Parathyroid adenoma (tissue), 2 donors: ENCODE measurements around the gene FHIP1A.

Source experiments
- H2AFZ ChIP-seq: fragments of 300-600 bp; sonication (generic); one replicate; pipeline ENCODE4 v1.7.0; 2017; ENCODE audit warnings: antibody characterized with exemption, mild to moderate bottlenecking
- H3K27ac ChIP-seq: fragments of 300-600 bp; sonication (generic); one replicate; pipeline ENCODE4 v1.7.0; 2017
- H3K27me3 ChIP-seq: fragments of 300-600 bp; sonication (generic); one replicate; pipeline ENCODE4 v1.7.0; 2017; ENCODE audit warnings: low read length; ENCODE audit not compliant: control insufficient read depth, insufficient read depth
- H3K36me3 ChIP-seq: fragments of 300-600 bp; sonication (generic); one replicate; pipeline ENCODE4 v1.7.0; 2017; ENCODE audit warnings: low read length; ENCODE audit not compliant: control insufficient read depth, insufficient read depth
- H3K4me1 ChIP-seq: fragments of 300-600 bp; sonication (generic); one replicate; pipeline ENCODE4 v1.7.0; 2017; ENCODE audit warnings: control low read depth
- H3K4me2 ChIP-seq: fragments of 300-600 bp; sonication (generic); one replicate; pipeline ENCODE4 v1.7.0; 2017; ENCODE audit warnings: low read length
- H3K4me3 ChIP-seq: fragments of 300-600 bp; sonication (generic); one replicate; pipeline ENCODE4 v1.7.0; 2017; ENCODE audit warnings: low read depth, low read length
- H3K79me2 ChIP-seq: fragments of 300-600 bp; sonication (generic); one replicate; pipeline ENCODE4 v1.7.0; 2017; ENCODE audit warnings: control low read depth
- H3K9ac ChIP-seq: fragments of 300-600 bp; sonication (generic); one replicate; pipeline ENCODE4 v1.7.0; 2017; ENCODE audit warnings: mild to moderate bottlenecking
- H3K9me3 ChIP-seq: fragments of 300-600 bp; sonication (generic); one replicate; pipeline ENCODE4 v1.7.0; 2017; ENCODE audit warnings: low read length; ENCODE audit not compliant: control insufficient read depth
- TF ChIP-seq, protein P1 (sequence below): fragments of 300-600 bp; sonication (generic); IDR thresholded peaks from one replicate; pipeline ENCODE4 v1.7.0; 2017; ENCODE audit warnings: antibody characterized with exemption, mild to moderate bottlenecking
- donor health status: primary hyperparathyroidism.

Gene FHIP1A

DNA sequence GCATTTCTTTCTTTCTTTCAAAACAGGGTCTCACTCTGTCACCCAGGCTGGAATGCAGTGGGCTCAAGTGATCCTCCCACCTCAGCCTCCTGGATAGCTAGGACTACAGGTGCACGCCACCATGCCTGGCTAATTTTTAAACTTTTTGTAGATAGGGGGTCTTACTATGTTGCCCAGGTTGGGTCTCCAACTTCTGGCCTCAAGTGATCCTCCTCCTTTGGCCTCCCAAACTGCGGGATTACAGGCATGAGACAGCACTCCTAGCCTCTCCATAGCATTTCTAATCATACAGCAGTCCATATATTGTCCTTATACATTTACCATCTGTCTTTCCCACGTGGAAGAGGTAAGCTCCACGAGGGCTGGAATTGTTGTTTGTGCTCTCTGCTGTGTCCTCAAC is 2.0 kb upstream of the FHIP1A start:
- no peak overlapping the region for H3K4me2 ChIP-seq
- H3K36me3 ChIP-seq, result no peaks in the 10 kb centered on the region
- no peaks in the 10 kb centered on the region for H3K79me2 ChIP-seq
- no peak overlapping the region for H3K4me3 ChIP-seq
- no peaks in the 10 kb centered on the region for H3K4me1 ChIP-seq
- H3K9ac ChIP-seq, result no peak overlapping the region
- TF ChIP-seq, protein P1, sequence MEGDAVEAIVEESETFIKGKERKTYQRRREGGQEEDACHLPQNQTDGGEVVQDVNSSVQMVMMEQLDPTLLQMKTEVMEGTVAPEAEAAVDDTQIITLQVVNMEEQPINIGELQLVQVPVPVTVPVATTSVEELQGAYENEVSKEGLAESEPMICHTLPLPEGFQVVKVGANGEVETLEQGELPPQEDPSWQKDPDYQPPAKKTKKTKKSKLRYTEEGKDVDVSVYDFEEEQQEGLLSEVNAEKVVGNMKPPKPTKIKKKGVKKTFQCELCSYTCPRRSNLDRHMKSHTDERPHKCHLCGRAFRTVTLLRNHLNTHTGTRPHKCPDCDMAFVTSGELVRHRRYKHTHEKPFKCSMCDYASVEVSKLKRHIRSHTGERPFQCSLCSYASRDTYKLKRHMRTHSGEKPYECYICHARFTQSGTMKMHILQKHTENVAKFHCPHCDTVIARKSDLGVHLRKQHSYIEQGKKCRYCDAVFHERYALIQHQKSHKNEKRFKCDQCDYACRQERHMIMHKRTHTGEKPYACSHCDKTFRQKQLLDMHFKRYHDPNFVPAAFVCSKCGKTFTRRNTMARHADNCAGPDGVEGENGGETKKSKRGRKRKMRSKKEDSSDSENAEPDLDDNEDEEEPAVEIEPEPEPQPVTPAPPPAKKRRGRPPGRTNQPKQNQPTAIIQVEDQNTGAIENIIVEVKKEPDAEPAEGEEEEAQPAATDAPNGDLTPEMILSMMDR, result no peak
- no peak overlapping the region for H3K27ac ChIP-seq
- no peaks in the 10 kb centered on the region for H3K27me3 ChIP-seq
- no peaks in the 10 kb centered on the region for H3K9me3 ChIP-seq
- H2AFZ ChIP-seq, result no peak overlapping the region

DNA sequence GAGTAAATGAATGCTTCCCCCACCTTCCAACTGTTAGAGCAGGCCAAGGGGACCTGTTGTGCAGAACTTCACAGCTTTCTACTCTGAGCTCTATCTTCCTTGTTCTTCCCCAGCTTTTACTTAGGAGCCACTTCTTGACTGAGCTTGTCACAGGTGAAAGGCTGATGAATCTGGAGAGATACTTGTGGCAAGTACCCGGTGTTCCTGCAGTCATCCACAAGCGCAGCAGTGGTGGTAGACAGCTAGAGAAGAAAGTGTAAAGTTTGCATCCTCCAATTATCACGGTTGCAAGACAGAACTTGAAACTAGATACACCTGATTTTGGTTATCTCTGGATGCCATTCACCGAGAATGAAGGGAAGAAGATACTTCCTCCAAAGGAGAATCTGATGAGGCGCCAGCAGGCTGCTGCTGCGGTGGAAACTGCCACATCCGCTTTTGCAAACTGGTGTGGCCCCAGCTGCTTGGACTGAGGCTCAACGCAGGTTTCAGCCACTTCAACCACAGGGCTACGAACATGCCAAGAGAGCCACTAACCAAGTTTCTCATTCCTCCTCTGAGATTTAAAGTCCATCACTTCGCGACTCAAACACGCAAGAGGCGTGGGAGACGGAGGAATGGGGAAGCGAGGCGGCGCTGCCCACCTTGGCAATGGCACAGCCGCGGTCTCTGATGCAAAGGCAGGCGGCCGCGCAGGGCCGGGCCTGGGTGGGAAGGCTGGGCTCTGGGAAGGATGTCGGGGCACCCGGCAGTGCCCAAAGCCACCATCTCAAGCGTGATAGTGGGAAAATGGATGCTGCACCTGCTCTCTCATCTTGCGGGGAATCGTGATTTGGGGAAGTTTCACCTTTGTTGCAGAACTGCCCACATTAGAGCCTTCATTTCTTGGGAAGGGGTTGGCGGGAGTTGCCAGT is 1.3 kb upstream of the FHIP1A start:
- H3K9me3 ChIP-seq, result no peaks in the 10 kb centered on the region
- no peaks in the 10 kb centered on the region for H3K4me1 ChIP-seq
- TF ChIP-seq, protein P1, result no peak
- H3K9ac ChIP-seq, result no peak overlapping the region
- no peaks in the 10 kb centered on the region for H3K27me3 ChIP-seq
- H3K4me2 ChIP-seq, result peak overlapping the region; percentile 64
- H3K36me3 ChIP-seq, result no peaks in the 10 kb centered on the region
- no peaks in the 10 kb centered on the region for H3K79me2 ChIP-seq
- H2AFZ ChIP-seq, result peak overlapping the region; percentile 89
- peak overlapping the region; percentile 77 for H3K27ac ChIP-seq
- H3K4me3 ChIP-seq, result peak overlapping the region; percentile 58

DNA sequence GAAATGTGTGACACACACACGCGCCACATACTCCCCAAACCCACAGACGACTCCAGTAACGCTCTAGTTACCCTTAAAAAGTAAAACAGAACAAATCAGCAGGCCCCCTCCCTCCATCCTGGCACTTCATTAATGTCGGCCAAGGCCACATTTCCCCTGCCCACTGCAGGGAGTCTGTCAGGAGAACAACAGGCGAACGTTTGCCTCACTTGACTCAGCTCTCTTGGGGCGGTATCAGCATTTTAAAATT is 671 bp upstream of the FHIP1A start:
- Histone ChIP-seq H3K4me1 (no peaks in the 10 kb centered on the region), H3K27me3 (no peaks in the 10 kb centered on the region)

DNA sequence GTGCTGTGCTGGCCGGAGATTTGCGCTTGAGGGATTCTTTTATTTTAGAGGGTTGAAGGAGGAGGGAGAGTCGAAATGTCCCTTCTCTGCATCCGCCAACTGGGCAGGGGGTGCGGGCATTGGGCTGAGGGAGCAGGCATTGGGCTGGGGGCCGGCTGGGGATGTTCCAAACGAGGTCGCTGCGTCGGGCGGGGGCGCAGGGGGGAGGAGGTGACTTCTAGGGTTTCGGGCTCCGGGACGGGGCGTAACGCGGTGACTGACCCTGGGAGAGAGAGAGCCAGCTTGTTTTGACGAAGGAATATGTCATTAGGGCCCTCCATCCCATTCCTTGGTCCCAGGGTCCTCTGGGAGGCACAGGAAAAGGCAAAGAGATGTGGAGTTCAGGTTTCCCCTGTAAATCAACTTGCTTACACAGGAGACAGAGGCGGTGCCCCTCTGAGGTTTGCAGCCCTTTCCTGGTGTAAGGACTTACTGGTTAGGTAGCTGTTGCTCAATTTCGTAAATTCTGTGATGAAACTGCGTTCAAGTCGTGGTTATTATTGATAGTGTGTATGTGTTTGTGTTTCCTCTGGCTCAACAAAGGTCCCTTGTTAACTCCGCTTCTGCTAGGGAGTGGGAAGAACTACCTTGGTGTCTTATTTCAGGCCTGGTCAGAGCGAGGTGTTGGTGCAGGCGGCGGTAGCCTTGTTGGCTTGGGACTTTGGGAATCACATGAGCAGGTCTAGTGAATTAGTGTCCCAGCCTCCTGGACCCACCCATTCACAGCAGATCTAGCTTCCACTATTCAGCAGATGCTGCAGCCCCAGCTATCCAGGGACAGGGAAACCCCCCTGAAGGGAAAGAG is 716 bp downstream of the FHIP1A start:
- peak overlapping the region; percentile 65 for H3K4me3 ChIP-seq
- H3K4me2 ChIP-seq, result peak overlapping the region; percentile 84
- peak overlapping the region; percentile 86 for H3K27ac ChIP-seq
- H3K79me2 ChIP-seq, result no peaks in the 10 kb centered on the region
- no peaks in the 10 kb centered on the region for H3K9me3 ChIP-seq
- no peaks in the 10 kb centered on the region for H3K4me1 ChIP-seq
- peak overlapping the region; percentile 82 for H2AFZ ChIP-seq
- H3K27me3 ChIP-seq, result no peaks in the 10 kb centered on the region
- H3K9ac ChIP-seq, result no peak overlapping the region
- H3K36me3 ChIP-seq, result no peaks in the 10 kb centered on the region
- TF ChIP-seq, protein P1, result no peak

More for the DNA sequence above, 671 bp upstream of the FHIP1A start:
- Histone ChIP-seq H3K4me3 (peak overlapping the region; percentile 58), H3K36me3 (no peaks in the 10 kb centered on the region), H3K9me3 (no peaks in the 10 kb centered on the region), H3K9ac (no peak overlapping the region), H3K79me2 (no peaks in the 10 kb centered on the region), H3K4me2 (peak overlapping the region; percentile 64), H2AFZ (peak overlapping the region; percentile 89), H3K27ac (peak overlapping the region; percentile 77)
- TF ChIP-seq, protein P1, result no peak
